IPS-NIHi7 (cell line): ENCODE data around the gene AP5Z1.

Source experiments
- DNase-seq: peaks from one replicate; pipeline ENCODE4 v3.0.0; 2012; ENCODE audit warnings: mixed read lengths; ENCODE audit errors: extremely low spot score

AP5Z1 gene

GRCh38 chr7:4820967-4821471 lies 45.6 kb downstream of the AP5Z1 start:
- DNase-seq: no peak

- no peak for DNase-seq
Measured at GRCh38 chr7:4822677-4823076, 47.3 kb downstream of the AP5Z1 start.

DNA sequence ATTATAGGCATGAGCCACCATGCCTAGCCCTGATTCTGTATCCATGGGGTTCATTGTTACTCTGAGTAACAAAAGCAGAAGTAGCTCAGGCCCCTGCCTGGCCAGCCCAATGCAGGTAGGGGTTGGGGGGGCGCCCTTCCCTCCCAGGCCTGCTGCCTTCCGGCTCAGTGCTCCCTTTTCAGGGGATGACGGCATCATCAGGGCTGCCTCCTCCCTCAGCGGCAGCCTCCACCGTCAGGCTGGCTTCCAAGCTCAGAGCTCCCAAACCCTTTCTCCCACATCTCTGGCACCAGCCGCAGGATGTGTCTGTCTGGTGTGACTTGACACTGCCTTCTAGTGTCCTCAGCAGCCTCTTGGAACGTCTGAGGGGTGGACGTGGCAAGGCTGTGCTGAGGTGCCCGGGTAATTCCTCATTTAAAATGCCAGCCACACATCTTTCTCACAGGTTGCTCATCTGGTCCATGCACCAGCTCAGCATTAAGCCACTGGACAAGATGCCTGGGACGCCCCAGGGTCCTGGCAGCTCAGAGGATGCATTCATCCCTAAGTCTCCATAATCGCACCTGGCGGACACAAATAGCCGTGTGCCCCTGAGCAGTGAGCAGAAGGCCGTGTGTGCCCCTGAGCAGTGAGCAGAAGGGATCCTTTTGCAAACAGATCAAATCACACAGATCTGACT lies 48.2 kb downstream of the AP5Z1 start:
- no peak for DNase-seq

- DNase-seq: no peak
Measured at GRCh38 chr7:4824120-4824775, 48.8 kb downstream of the AP5Z1 start.

DNA sequence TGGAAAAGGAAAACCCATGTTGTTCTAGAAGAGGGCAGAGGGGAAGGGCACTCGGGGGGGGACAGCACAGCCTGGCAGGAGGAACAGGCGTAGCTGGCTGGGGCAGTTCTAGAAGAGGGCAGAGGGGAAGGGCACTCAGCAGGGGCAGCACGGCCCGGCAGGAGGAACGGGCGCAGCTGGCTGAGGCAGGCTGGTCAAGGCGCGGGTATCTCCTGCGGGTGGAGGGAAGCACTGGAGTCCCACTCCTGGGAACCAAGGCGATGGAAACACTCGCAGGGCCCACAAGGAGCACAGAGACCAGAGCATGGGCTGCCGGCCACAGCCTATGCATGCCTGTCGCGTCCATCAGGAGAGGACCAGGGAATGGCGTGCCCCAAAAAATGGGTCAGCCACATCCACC lies 49.7 kb downstream of the AP5Z1 start:
- DNase-seq: no peak

GRCh38 chr7:4828720-4829383 lies 53.4 kb downstream of the AP5Z1 start:
- DNase-seq: no peak

DNA sequence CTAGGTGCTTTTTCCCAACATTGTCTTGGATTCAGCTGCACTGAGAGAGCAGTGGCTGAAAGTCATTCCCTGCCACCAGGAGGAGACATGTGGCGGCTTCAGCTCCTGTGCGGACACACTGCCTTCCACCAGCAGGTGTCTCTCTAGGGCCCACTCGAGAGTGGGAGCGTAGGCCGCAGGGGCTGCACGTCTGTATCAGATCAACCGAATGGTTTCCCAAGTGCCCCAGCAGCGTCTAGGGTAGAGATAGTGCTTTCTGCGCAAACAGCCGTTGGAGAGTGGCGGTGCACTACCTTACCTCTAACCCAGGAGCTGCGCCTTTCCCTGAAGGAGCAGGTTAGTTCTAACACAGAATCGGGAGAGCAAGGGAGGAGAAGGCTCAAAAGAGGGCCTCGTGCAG lies 54.8 kb downstream of the AP5Z1 start:
- peak; percentile 87 for DNase-seq

- DNase-seq: no peak
Measured at GRCh38 chr7:4831723-4832495, 56.5 kb downstream of the AP5Z1 start.

DNA sequence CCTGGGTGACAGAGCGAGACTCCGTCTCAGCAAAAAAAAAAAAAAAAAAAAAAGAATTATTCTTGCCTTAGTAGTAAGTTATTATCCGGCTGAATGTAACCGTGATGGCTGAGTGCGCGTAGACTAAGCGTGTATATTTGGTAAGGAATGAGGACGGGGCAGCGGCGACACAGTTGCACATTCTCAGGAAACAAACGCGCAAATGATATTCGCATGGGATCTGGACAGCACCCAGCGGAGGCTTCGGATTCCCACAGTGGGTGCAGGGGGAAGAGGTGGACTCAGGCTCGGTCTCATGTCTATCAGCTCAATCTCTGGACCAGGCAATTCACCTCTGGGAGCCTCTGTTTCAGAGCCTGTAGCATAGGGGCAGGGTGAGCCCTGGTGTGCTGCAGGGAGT lies 57.3 kb downstream of the AP5Z1 start:
- DNase-seq: no peak

DNA sequence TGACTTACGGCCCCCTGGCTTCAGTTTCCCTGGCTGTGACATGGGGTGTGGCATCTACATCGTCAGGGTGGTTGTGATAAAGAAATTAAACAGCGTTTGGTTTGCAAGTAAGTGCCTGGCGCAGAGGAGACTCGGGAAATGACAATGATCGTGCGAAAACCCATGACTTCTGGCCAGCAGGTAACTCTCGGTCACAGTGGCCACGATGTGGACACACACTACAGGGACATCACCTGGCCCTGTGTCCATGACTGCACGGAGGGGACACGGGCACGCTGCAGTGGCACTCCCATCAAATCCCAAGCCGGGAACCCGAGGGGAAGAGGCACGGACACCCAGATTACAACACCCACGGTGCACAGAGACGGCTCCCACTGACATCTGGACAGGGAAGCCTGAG lies 57.8 kb downstream of the AP5Z1 start:
- no peak for DNase-seq

DNA sequence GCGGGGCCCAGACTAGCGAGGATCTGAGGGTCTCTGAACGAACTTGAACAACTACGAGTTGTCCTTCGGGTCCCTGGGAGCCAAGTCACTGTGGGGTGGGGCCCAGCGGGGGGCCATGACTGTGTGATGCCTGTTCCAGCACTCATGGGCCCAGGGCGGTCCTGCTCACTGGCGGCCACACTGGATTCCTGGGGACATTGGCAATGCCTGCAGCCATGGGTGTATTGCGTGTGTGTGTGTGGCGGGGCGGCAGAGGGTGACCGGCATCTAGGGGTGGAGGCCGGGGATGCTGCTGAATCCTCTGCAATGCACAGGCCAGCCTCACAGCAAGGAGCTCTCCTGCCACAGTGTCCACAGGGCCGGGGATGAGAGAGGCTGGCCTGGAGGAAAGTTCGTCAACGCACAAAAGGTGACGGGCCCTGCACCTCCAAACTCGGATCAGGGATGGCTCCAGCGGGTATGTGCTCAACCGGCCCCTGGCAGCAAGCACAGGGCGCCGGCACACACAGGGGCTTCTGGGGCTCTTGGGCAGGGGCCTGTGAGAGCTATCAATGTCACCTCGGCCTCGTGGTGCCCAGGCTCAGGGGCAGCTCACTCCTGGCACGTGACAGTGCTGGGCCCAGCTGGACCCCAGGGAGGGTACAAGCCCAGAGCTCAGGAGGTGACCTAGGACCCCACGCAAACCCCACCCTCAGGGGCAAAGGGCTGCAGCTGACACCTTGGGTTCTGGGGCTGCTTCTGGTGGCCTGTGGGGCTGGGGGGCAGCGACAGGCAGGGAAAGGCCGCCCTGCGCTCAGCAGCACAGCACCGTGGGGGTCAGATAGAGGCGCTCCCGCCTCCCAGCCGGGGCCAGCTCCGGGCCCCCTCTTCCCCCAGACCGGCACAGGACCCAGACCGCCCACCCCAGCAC lies 58.5 kb downstream of the AP5Z1 start:
- no peak for DNase-seq

DNA sequence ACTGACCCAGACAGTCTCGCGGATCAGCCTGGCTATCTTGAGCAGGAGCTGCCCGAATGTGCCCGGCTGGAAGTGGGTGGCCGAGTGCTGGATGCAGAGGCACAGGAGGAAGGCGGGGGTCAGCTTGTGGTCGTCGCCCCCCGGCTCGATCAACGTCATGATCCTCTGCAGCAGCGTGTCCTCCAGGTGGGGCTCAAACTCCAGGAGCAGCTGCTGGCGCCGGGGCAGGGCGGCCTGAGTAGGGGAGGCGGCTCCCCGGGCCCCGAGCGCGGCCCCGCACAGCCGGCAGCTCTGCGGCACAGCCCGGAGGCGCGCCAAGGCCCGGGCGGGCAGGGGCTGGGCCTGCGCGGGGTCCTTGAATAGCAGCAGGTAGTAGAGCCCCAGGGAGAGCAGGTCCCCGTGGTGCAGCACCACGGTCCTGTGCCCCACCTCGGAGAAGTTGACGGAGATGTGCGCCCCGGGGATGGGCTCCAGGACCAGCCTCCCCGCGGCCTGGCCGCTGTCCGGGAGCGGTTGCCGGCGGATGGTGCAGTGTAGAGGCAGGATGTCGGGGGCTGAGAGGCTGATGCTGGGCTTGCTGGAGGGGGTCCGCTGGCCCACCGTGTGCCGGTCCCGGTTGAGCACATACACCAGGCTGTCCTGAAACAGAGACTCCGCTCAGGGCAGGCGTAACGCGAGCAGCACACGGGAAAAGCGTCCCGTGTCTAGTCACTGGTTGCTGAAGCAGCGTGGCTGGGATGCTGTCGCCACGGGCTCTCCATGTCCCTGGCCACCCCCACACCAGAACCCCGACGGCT lies 59.4 kb downstream of the AP5Z1 start:
- no peak for DNase-seq

GRCh38 chr7:4835398-4836205 lies 60.2 kb downstream of the AP5Z1 start:
- DNase-seq: no peak

DNA sequence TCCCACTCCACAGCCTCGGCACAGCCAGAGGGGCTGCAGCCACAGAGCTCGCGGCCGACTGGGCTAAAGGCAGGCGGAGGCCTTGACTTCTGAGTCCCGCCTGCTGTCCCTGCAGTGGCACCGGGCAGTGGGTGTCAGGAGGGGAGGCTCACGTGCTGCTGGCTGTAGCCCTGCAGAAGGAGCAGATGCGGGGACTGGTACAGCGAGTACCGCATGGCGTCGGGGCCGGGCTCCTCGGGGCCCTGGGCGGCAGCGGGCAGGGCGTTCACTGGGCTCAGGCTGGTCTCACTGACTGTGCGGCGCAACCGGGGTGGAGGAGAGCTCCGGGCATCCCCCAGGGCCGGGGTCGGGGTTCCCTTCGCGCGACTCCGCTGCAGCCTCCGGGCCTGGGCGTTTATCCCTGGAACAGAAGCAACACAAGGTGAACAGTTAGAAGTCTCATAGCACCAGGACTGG lies 60.8 kb downstream of the AP5Z1 start:
- DNase-seq: no peak

DNA sequence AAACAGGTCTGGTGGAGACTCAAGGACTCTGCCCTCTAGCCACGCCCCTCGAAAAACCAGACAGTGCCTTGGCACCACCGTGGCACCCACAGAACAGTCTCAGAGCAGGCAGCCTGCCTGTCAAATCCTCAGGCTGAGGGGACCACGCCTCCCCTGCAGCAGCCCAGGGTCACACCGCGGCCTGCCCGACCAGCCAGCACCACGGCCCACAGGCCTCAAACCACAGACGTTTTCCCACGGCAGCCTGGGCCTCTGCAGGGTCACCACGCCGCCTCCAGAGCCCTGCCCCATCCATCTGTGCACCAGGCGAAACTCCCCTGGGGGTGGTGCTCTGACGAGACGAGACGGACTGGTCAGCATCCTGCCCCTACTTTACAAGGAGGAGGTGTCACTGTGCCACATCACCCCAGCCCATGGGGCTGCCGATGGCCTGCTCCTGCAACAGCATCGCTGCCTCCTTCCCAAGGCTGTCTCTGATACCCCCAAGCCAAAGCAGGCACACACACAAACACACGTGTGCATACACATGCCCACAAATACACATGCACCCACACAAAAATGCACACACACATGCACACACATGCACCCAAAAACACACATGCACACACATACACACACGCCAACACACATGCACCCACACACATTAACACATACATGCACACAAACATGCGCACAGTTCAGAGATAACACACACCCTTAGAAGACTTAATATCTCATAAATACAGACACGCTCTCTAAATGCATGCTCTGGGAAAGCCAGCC lies 61.8 kb downstream of the AP5Z1 start:
- DNase-seq: no peak

DNA sequence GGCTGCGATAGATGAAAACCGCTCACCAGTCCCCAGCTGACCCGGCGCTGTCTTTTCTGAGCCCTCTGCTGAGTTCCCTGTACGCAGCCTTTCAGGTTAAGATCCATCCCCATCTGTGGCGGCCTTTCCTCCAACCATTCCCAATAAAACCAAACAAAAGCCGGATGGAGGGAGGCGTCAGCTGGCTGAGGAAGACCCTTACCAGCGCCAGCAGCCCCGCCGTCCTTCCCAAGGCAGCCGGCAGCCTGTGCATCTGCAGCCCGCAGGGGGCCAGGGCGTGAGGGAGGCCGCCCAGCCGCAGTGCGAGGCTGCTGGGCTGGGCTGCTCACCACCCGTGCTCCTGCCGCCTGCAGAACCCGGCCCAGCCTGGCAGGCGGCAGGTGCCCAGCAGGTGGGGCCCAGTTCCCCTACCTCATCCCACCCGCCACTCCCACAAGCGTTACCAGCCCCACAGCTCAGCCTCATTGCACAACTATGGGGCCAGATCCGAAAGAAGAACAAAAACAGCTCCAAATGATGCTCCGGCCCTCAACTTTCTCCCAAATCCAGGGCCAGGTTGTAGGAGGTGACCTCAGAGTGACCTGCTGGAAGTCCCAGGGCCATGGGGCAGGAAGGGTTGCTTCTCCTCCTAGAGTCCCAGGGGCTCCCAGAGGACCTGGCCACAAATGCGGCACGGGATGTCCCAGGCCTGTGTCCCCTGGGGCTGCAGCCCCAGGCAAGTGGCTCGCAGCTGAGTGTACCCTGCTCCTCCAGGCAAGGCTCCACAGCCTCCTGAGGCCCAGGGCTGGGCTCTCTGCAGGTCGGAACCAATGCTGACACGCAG lies 62.6 kb downstream of the AP5Z1 start:
- DNase-seq: peak; percentile 59

DNA sequence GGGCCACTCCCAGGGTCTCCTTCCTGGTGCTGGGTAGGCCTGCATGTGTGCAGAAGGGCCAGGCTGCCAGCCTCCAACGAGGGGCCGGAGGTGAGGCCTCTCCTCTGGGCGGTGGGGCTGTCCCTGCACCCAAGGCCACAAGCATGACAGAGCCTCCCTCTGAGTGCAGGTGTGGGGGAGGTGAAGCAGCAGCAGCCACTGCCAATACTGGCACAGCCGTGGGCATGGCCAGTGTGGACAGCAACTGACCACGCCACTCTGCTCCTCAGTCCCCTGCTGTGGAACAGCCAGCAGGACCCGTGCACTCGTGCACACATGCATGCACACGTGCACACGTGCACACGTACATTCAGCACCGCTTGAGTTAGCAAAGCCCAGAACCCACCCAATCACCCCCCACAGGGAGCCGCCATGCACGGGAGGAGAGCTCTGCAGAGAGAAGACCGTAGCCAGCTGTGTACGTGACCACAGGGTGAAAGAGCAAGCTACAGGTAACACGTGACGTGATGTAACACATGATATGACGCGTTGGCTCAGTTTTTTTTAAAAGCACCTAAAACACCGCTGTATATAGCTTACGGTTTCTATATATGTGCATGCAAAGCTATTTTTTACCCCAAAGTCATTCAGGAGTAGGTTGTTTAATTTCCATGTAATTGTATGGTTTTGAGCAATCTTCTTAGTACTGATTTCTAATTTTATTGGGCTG lies 63.4 kb downstream of the AP5Z1 start:
- DNase-seq: no peak
